HL-60/S4 (cell line): ENCODE results near the gene NTMT1.
"Not testable (repeated sequence)": the region's sequence is repeated elsewhere in the genome, so short reads cannot be mapped to it uniquely, and the experiment has no call there.

Source experiments
- in situ Hi-C: fragments of 300-500 bp; cut with MboI; formaldehyde crosslinking; loops from 2 replicates; pipeline ENCODE4 v1.14.3; 2022; ENCODE audit warnings: low sequenced_read_pairs

NTMT1 gene

GRCh38 chr9:129649726-129650679 lies 24.0 kb downstream of the NTMT1 start:
- in situ Hi-C loops: no loop called here

- in situ Hi-C loops: no loop called here
Measured at GRCh38 chr9:129650680-129651235, 24.8 kb downstream of the NTMT1 start.

DNA sequence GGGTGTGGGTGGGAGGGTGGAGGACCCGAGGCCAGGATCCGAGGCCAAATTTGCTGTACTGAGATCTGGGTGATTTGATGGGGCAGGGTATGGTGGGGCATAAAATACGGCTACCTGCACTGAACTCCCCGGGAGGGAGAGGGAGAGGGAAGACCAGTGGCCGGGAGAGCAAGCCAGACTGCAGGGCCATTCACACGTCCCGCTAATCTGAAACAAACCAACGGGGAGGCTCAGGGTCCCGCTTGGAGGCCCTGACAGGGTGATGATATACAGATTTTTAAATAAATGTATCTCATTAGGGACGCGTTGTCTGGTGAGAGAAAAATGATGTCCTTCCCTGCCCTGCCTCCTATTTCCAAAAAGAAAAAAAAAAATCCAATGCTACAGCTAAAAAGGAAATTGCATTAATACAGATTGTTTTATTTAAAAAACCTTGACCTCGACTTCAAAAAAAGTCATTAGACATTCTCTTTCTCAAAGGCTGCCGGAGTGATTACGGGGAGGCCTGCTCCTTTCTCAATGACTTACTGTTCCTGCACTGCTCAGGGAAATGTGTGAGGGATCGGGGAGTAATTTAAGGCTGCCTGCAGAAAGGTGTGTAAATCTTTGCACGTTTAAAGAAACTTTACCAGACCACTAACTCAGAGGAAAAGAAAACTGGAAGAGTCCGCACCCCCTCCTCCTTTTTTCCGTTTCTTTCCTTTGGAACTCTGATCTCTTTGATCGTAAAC lies 28.0 kb downstream of the NTMT1 start:
- in situ Hi-C loops: no loop called here

DNA sequence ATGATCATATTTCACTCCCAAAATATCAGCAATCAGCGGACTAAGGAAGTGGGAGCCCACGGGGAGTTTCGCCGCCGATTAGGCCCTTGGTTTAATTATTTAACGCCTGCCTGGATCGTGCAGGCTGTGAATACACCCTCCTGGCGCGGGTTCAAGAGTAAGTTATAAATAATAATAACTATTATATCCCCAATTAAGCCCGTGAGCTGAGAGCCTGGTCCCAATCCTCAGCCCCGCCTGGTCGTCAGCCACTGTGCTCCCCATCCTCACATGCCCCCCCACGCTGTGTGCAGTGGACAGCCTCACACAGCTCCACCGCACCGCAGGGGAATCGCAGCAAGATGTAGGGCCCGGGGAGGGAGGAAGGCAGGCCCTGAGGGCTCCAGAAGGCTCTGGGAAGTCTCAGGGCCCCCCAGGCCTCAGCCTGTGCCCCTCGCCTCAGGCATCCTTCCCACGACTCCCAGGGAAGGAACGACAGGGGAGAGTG lies 28.6 kb downstream of the NTMT1 start:
- in situ Hi-C loops: no loop called here

GRCh38 chr9:129655154-129655553 lies 29.2 kb downstream of the NTMT1 start:
- in situ Hi-C loops: no loop called here

DNA sequence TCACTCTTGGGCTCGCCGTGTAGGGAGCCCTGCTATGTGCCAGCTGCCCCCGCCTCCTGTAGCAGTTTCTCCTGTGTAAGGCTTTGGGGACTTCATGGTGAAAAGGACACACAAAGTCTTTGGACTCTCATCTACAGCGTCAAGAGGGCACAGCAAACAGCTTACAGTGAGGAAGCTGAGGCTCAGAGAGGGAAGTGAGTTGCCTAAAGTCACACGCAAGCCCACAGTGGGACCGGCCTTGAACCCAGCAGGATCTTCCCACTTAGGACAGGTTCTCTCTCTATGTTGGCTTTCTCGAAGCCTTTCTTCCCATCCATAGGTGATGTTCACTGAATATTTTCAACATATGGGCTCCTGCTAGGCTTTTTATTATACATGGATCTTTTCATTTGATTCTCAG lies 29.7 kb downstream of the NTMT1 start:
- in situ Hi-C loops: no loop called here

GRCh38 chr9:129656795-129657390 lies 30.9 kb downstream of the NTMT1 start:
- in situ Hi-C loops: no loop called here

- in situ Hi-C loops: no loop called here
Measured at GRCh38 chr9:129661029-129661428, 35.1 kb downstream of the NTMT1 start.

- in situ Hi-C loops: not testable (repeated sequence)
Measured at GRCh38 chr9:129662239-129662638, 36.3 kb downstream of the NTMT1 start.

DNA sequence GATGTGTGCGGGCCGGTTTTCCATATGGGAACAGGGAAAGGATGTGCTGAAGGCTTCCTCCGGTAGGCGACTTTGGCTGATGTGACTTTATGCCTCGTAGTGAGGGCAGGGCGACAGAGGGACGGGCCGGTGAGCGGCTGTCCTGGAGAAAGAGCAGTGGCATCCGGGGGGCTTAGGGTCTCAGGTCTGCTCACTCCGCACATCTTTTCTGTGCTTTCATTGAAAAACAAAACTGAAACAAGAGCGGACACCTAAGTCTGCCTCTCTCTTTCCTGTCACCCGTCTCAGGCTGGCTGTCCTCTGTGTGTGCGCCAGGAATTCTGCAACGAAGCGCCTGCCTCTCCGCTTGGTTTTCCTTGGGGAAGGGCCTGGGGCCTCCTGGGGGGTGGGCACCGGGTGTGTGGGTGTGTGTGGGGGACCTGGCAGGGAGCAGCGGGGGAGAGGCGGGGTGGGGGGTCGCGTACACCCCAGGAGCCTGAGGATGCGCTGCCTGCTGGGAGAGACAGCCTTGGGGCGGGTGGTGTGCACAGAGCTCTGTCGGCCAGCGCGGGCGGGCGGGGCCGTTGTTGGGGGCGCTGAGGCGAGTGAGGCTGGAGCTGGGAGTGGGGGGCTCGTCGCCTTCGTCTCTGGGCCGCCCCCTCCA lies 38.9 kb downstream of the NTMT1 start:
- in situ Hi-C loops: no loop called here

GRCh38 chr9:129665389-129665775 lies 39.4 kb downstream of the NTMT1 start, which contains the start of gene PRRX2:
PRRX2 (plus strand) TSS chr9:129665647; CDS start chr9:129665868, 221 bp downstream.
- in situ Hi-C loops: no loop called here

GRCh38 chr9:129665814-129666520 lies 40.0 kb downstream of the NTMT1 start:
- in situ Hi-C loops: no loop called here

DNA sequence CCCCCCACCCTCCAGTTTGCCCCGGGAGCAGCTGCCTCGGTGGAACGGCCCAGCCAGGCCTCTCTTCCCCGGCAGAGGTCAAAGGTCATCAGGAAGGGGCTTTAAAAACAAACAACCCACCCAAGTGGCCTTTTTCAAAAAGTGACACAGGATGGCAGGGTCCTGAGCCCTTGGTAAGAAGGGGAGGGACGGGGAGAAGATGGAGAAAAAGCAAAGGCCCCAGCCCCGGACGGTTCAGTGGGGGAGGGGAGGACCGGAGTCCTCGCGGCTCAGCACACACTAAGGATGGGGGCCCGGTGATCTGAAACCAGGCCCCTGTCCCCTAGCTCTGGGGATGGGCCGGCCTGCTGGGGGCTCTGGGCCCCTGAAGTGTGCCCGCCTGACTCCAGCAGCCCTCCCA lies 40.6 kb downstream of the NTMT1 start:
- in situ Hi-C loops: no loop called here

GRCh38 chr9:129667378-129667777 lies 41.4 kb downstream of the NTMT1 start:
- in situ Hi-C loops: no loop called here

- in situ Hi-C loops: no loop called here
Measured at GRCh38 chr9:129667850-129668249, 41.9 kb downstream of the NTMT1 start.

DNA sequence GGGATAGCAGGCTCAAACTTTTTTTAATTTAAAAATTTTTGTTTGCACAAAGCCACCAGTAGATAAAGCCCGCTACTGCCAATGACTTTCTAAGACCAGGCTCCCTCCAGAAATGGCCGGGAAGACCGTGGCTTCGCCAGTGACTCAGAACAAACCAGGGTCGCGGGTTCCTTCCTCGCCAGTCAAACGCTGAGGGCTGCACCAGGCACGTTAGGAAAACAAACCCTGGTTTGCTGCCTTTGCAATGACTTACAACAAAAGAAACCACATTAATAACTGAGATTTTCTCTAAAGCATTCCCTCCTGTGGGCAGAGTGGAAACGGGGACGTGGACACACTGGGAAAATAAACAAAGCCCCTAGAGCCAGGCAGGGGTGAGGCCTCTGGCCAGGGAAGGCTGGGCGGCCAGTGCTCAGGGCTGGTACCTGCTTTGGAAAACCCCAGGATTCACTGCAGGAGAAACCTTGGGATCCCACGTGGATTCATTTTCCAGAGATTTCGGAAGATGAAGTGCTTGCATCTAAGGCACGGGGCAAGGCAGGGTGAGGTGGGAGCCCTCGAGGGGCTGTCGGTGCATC lies 43.3 kb downstream of the NTMT1 start:
- in situ Hi-C loops: no loop called here

GRCh38 chr9:129669946-129670345 lies 44.0 kb downstream of the NTMT1 start:
- in situ Hi-C loops: no loop called here

GRCh38 chr9:129671065-129671464 lies 45.1 kb downstream of the NTMT1 start:
- in situ Hi-C loops: no loop called here

DNA sequence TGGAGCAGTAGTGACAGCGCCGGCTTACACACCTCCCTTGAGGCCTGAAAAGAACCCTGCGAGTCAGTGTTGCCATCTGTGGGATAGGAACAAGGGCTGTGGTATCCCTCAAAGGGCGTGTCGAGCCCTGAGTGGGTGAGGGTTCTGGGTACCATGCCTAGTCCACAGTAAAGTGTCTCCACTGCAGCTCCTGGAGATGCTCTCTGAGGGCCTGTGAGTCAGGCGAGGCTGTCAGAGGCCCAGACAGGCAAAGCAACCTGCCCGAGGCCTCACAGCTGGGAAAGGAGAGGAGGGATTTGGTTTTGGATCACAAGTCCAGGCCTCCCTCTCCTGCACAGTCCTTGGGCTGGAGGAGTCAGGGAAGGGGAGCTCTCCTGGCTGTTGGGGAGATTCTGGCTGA lies 45.6 kb downstream of the NTMT1 start:
- in situ Hi-C loops: no loop called here

GRCh38 chr9:129672702-129673101 lies 46.7 kb downstream of the NTMT1 start:
- in situ Hi-C loops: no loop called here
